22Rv1 (cell line): ENCODE data around the gene FAM50B.

ENCODE experiments used
- ZFX ChIP-seq: fragments of 450-650 bp; IDR thresholded peaks from 2 replicates; pipeline ENCODE4 v1.6.1; 2017; ENCODE audit warnings: antibody characterized with exemption, borderline replicate concordance
- TF ChIP-seq, protein P1 (sequence below): fragments of 450-650 bp; IDR thresholded peaks from 2 replicates; pipeline ENCODE4 v1.5.1; 2017; ENCODE audit warnings: mild to moderate bottlenecking

DNA sequence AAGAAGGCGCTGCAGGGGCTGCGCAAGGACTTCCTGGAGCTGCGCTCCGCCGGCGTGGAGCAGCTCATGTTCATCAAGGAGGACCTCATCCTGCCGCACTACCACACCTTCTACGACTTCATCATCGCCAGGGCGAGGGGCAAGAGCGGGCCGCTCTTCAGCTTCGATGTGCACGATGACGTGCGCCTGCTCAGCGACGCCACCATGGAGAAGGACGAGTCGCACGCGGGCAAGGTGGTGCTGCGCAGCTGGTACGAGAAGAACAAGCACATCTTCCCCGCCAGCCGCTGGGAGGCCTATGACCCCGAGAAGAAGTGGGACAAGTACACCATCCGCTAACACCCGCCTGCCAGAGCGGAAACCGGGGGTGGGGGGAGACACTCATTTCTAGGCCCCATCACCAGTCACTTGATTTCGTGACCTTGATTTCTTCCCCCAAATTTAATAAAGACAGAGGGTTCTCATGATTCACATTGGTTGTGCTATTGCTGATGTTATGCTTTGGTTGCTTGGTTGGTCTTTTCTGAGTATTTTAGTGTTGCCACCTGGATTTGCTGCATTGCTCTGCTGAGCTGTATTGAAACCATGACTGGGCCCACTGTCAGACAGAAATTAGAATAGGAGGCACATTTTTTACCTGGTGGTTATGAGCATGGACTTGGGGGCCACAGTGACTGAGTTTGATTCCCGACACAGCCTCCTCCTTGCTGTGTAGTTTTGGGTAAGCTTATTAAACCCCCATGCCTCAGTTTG lies 1.5 kb downstream of the FAM50B start:
- TF ChIP-seq, protein P1, sequence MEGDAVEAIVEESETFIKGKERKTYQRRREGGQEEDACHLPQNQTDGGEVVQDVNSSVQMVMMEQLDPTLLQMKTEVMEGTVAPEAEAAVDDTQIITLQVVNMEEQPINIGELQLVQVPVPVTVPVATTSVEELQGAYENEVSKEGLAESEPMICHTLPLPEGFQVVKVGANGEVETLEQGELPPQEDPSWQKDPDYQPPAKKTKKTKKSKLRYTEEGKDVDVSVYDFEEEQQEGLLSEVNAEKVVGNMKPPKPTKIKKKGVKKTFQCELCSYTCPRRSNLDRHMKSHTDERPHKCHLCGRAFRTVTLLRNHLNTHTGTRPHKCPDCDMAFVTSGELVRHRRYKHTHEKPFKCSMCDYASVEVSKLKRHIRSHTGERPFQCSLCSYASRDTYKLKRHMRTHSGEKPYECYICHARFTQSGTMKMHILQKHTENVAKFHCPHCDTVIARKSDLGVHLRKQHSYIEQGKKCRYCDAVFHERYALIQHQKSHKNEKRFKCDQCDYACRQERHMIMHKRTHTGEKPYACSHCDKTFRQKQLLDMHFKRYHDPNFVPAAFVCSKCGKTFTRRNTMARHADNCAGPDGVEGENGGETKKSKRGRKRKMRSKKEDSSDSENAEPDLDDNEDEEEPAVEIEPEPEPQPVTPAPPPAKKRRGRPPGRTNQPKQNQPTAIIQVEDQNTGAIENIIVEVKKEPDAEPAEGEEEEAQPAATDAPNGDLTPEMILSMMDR: no peak
- TF ChIP-seq ZFX: no peak
